Sigmoid colon (tissue), 4 donors: ENCODE data around the gene MSLN.

ENCODE experiments used
- CTCF ChIP-seq, 4 experiments: fragments of 450-650 bp in 3 of 4; fragments of 200-600 bp in 1 of 4; IDR thresholded peaks; one replicate each; pipeline ENCODE4 v1.5.1; 2016 to 2019; ENCODE audit warnings: antibody characterized with exemption in 4 of 4, mild to moderate bottlenecking in 3 of 4, moderate library complexity in 2 of 4
- EP300 ChIP-seq, 4 donors: sonication (generic); formaldehyde crosslinking; IDR thresholded peaks; one replicate each; pipeline ENCODE4 v1.6.1; 2017; ENCODE audit warnings: antibody characterized with exemption in 4 of 4
- POLR2A ChIP-seq, 2 donors: fragments of 450-650 bp; IDR thresholded peaks; one replicate each; pipeline ENCODE4 v1.6.1; 2016; ENCODE audit warnings: antibody characterized with exemption in 2 of 2, mild to moderate bottlenecking in 2 of 2, moderate library complexity in 2 of 2
- POLR2AphosphoS5 ChIP-seq, 4 donors: sonication (generic); formaldehyde crosslinking; IDR thresholded peaks; one replicate each; pipeline ENCODE4 v1.6.1; 2017; ENCODE audit warnings: antibody characterized with exemption in 4 of 4

- TF ChIP-seq EP300 (IDR thresholded peaks at IDR 0.05): no peak
- TF ChIP-seq CTCF (IDR thresholded peaks at IDR 0.05): no peak
- TF ChIP-seq POLR2AphosphoS5 (IDR thresholded peaks at IDR 0.05): no peak
- no peak for TF ChIP-seq POLR2A (IDR thresholded peaks at IDR 0.05)
These were observed 38.8 kb downstream of the MSLN start for GRCh38 chr16:799111-799947.
